SH-SY5Y (cell line): Measurements from ENCODE around the gene FYB1.

Experiments
- GATA2 ChIP-seq: IDR thresholded peaks from 2 replicates; pipeline ENCODE4 v1.6.1; 2011; ENCODE audit warnings: mild to moderate bottlenecking, low read depth, low read length
- GATA3 ChIP-seq: IDR thresholded peaks from 2 replicates; pipeline ENCODE4 v1.6.1; 2011; ENCODE audit warnings: low read depth, mild to moderate bottlenecking, low read length, moderate library complexity

- TF ChIP-seq GATA2 (no peak), GATA3 (no peak)
Measured at GRCh38 chr5:39253196-39253595, 33.8 kb upstream of the FYB1 start.
